ENCODE data around the gene RGS9.

GRCh38 chr17:65184235-65184959 is 47.2 kb downstream of the RGS9 start:
- TF ChIP-seq CTCF (IDR thresholded peaks at IDR 0.05) (no peak), POLR2AphosphoS5 (IDR thresholded peaks at IDR 0.05) (no peak), POLR2A (IDR thresholded peaks at IDR 0.05) (no peak), EP300 (IDR thresholded peaks at IDR 0.05) (no peak)

Measured in stomach (tissue), 4 donors.